A549 (cell line): ENCODE measurements around the gene SELENOI. TPM values are rescaled to one million over a fixed set of nuclear protein-coding genes. Genes with fewer than 3 reads are reported as not detected.

Experiments
- ATAC-seq, 2 experiments: fragments of 200-7000 bp in 1 of 2; fragments of >200 bp in 1 of 2; cut with Nextera tagmentation in 1 of 2; cut with Tn5 transposase in 1 of 2; 3 replicates each; pipeline versions ENCODE4 v1.8.0 to v1.9.1; 2018 to 2020; ENCODE audit warnings: mild to moderate bottlenecking in 1 of 2, moderate library complexity in 1 of 2
- CTCF ChIA-PET: fragments of 300-600 bp; sonication (Branson Sonifier 250); formaldehyde crosslinking; extraction: SDS; loops from one replicate; lab custom pipeline; 2021; ENCODE audit warnings: antibody characterized with exemption, inconsistent platforms; lab: Yijun Ruan, JAX
- POLR2A ChIA-PET: fragments of 350-600 bp; formaldehyde crosslinking; extraction: SDS; loops from one replicate; lab custom pipeline; 2021; ENCODE audit warnings: antibody characterized with exemption, inconsistent platforms; lab: Yijun Ruan, JAX
- DNase-seq, 2 experiments: peaks; one replicate each; pipeline versions ENCODE4 v3.0.0 to v3.0.0-alpha.2; 2011 to 2016; ENCODE audit warnings: low read depth in 1 of 2, low spot score in 1 of 2
- FAIRE-seq: peaks from 2 replicates; lab custom pipeline; 2011; peaks lifted over from hg19 to GRCh38; lab: Jason Lieb, UNC
- H3K27ac ChIP-seq, 2 experiments: fragments of >200 bp; sonication (Bioruptor Twin); formaldehyde crosslinking; 3 replicates each; pipeline ENCODE4 v1.5.1; 2016 to 2017
- H3K4me1 ChIP-seq: fragments of >200 bp; sonication (Bioruptor Twin); formaldehyde crosslinking; 3 replicates; pipeline ENCODE4 v1.6.1; 2016
- H3K4me2 ChIP-seq: fragments of >200 bp; sonication (Bioruptor Twin); formaldehyde crosslinking; 3 replicates; pipeline ENCODE4 v1.6.1; 2016
- H3K4me3 ChIP-seq: fragments of >200 bp; sonication (Bioruptor Twin); formaldehyde crosslinking; 3 replicates; pipeline ENCODE4 v1.5.1; 2016
- H3K9me3 ChIP-seq: fragments of >200 bp; sonication (Bioruptor Twin); formaldehyde crosslinking; 3 replicates; pipeline ENCODE4 v1.6.1; 2016
- ATOH8 ChIP-seq: fragments of 250-450 bp; sonication (Bioruptor Pico); IDR thresholded peaks from 2 replicates; pipeline ENCODE4 v1.5.0; 2020; ENCODE audit warnings: low read depth, mild to moderate bottlenecking, moderate library complexity
- CEBPB ChIP-seq, 2 experiments: fragments of >200 bp in 1 of 2; sonication (Bioruptor Twin) in 1 of 2; formaldehyde crosslinking in 1 of 2; IDR thresholded peaks; 2 replicates each; pipeline ENCODE4 v1.6.1; 2012 to 2016
- EHMT2 ChIP-seq: fragments of 200-600 bp; sonication (generic); IDR thresholded peaks from 2 replicates; pipeline ENCODE4 v1.6.1; 2016; ENCODE audit warnings: antibody characterized with exemption, low read depth, mild to moderate bottlenecking, moderate library complexity
- GATA3 ChIP-seq: IDR thresholded peaks from 2 replicates; pipeline ENCODE4 v1.6.1; 2012; ENCODE audit warnings: borderline replicate concordance
- HOXA7 ChIP-seq: fragments of 250-450 bp; sonication (Bioruptor Pico); IDR thresholded peaks from 2 replicates; pipeline ENCODE4 v1.5.0; 2020; ENCODE audit warnings: mild to moderate bottlenecking, moderate library complexity
- HOXB5 ChIP-seq: fragments of 250-450 bp; sonication (Bioruptor Pico); IDR thresholded peaks from 2 replicates; pipeline ENCODE4 v1.5.0; 2020; ENCODE audit warnings: mild to moderate bottlenecking, moderate library complexity
- JUNB ChIP-seq: fragments of >200 bp; sonication (Bioruptor Twin); formaldehyde crosslinking; IDR thresholded peaks from 2 replicates; pipeline ENCODE4 v1.6.1; 2016
- KDM1A ChIP-seq: fragments of 200-600 bp; sonication (generic); IDR thresholded peaks from 2 replicates; pipeline ENCODE4 v1.6.1; 2016; ENCODE audit warnings: low read depth, mild to moderate bottlenecking
- KDM5A ChIP-seq: fragments of 200-600 bp; sonication (generic); IDR thresholded peaks from 2 replicates; pipeline ENCODE4 v1.6.1; 2016; ENCODE audit warnings: antibody characterized with exemption, mild to moderate bottlenecking
- MAX ChIP-seq: IDR thresholded peaks from 2 replicates; pipeline ENCODE4 v1.6.1; 2012
- SMC3 ChIP-seq: fragments of >200 bp; sonication (Bioruptor Twin); formaldehyde crosslinking; IDR thresholded peaks from 3 replicates; pipeline ENCODE4 v1.6.1; 2018; ENCODE audit warnings: inconsistent platforms
- TFCP2L1 ChIP-seq: fragments of 250-450 bp; sonication (Bioruptor Pico); IDR thresholded peaks from 2 replicates; pipeline ENCODE4 v1.5.0; 2021; ENCODE audit warnings: mild to moderate bottlenecking
- TP53 ChIP-seq: fragments of 250-450 bp; sonication (Bioruptor Pico); IDR thresholded peaks from 2 replicates; pipeline ENCODE4 v1.5.0; 2021; ENCODE audit warnings: mild to moderate bottlenecking, moderate library complexity
- USF2 ChIP-seq: fragments of 450-650 bp; IDR thresholded peaks from 2 replicates; pipeline ENCODE4 v1.6.1; 2014; ENCODE audit warnings: antibody characterized with exemption
- ZFP36 ChIP-seq: fragments of 450-650 bp; IDR thresholded peaks from 2 replicates; pipeline ENCODE4 v1.6.1; 2014; ENCODE audit warnings: borderline replicate concordance; ENCODE audit not compliant: partially characterized antibody
- ZNF302 ChIP-seq: fragments of 250-450 bp; sonication (Bioruptor Pico); IDR thresholded peaks from 2 replicates; pipeline ENCODE4 v1.9.0; 2021; ENCODE audit warnings: inconsistent platforms, mild to moderate bottlenecking, moderate library complexity
- WGBS: methylation state at CpG from one replicate; pipeline ENCODE4 v1.1.6; 2017; ENCODE audit errors: missing lambda C conversion rate; 5-methylcytosine and 5-hydroxymethylcytosine counted together
- polyA plus RNA-seq, 4 experiments: library from polyadenylated mRNA; depleted of rRNA in 3 of 4; stranded (reverse); fragments of >200 nt; fragmentation: RNase III in 1 of 4; extraction: RNeasy Plus Mini Kit Qiagen cat#74134 plus additional on column Dnase treatment in 1 of 4; gene quantifications; 2 replicates in 3 of 4; 3 replicates in 1 of 4; pipeline ENCODE4 v1.2.3, GENCODE V29; 2011 to 2017
- TF ChIP-seq, protein P1 (sequence below): fragments of 200-600 bp; sonication (generic); IDR thresholded peaks from 2 replicates; pipeline ENCODE4 v1.6.1; 2016; ENCODE audit warnings: antibody characterized with exemption, mild to moderate bottlenecking, moderate library complexity
- TF ChIP-seq, protein P2 (sequence below): fragments of >200 bp; sonication (Bioruptor Twin); formaldehyde crosslinking; IDR thresholded peaks from 2 replicates; pipeline ENCODE4 v1.6.1; 2016
- TF ChIP-seq, protein P3 (sequence below): IDR thresholded peaks from 2 replicates; pipeline ENCODE4 v1.6.1; 2012

SELENOI gene
- polyA plus RNA-seq, 2 of the 4 experiments (the other 2 are of a cell fraction): 18.2 to 38.7 TPM

DNA sequence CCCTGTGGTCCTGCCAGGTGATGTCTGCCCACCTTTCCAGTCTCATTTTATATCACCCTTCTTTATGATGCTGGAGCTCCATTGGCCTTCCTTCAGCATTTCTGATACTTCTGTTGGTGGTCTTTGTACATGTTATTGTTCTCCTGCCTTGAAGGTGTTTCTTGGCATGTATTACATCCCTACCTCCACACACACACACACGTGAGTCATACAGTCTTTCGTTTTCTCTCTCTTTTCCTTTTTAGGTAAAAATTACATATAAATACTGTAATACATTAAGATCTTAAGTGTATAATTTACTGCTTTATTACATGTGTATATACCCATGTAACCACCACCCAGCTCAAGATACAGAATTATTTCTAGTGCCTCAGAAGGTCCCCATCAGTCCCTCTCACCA, 10.8 kb downstream of the SELENOI start:
- TF ChIP-seq, protein P1, sequence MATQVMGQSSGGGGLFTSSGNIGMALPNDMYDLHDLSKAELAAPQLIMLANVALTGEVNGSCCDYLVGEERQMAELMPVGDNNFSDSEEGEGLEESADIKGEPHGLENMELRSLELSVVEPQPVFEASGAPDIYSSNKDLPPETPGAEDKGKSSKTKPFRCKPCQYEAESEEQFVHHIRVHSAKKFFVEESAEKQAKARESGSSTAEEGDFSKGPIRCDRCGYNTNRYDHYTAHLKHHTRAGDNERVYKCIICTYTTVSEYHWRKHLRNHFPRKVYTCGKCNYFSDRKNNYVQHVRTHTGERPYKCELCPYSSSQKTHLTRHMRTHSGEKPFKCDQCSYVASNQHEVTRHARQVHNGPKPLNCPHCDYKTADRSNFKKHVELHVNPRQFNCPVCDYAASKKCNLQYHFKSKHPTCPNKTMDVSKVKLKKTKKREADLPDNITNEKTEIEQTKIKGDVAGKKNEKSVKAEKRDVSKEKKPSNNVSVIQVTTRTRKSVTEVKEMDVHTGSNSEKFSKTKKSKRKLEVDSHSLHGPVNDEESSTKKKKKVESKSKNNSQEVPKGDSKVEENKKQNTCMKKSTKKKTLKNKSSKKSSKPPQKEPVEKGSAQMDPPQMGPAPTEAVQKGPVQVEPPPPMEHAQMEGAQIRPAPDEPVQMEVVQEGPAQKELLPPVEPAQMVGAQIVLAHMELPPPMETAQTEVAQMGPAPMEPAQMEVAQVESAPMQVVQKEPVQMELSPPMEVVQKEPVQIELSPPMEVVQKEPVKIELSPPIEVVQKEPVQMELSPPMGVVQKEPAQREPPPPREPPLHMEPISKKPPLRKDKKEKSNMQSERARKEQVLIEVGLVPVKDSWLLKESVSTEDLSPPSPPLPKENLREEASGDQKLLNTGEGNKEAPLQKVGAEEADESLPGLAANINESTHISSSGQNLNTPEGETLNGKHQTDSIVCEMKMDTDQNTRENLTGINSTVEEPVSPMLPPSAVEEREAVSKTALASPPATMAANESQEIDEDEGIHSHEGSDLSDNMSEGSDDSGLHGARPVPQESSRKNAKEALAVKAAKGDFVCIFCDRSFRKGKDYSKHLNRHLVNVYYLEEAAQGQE: no peak
- TF ChIP-seq TFCP2L1 (CRISPR knock-in tag): no peak
- no peak for TF ChIP-seq MAX
- no peak for TF ChIP-seq ATOH8 (CRISPR knock-in tag)
- no peak for TF ChIP-seq KDM1A
- no peak for TF ChIP-seq USF2
- TF ChIP-seq CEBPB (IDR thresholded peaks at IDR 0.05): no peak
- no peak for TF ChIP-seq ZFP36
- no peak for TF ChIP-seq SMC3
- TF ChIP-seq, protein P2, sequence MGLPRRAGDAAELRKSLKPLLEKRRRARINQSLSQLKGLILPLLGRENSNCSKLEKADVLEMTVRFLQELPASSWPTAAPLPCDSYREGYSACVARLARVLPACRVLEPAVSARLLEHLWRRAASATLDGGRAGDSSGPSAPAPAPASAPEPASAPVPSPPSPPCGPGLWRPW: no peak
- TF ChIP-seq ZNF302 (CRISPR knock-in tag): no peak
- Histone ChIP-seq H3K4me2 (no peak overlapping the region), H3K9me3 (no peaks in the 10 kb centered on the region), H3K4me3 (no peak overlapping the region), H3K27ac (peak overlapping the region in 1 of 2 experiments; percentile 12; a peak in 1 of 6 replicates), H3K4me1 (peaks cover 45% of the 10 kb centered on the region)
- FAIRE-seq (no peak), ATAC-seq (no peak), DNase-seq (no peak)
- ChIA-PET POLR2A (no interaction called here), CTCF (interaction anchor here (0.7 to 1.6 kb wide), 3 partner anchors 10 to 147 kb away, joined by 3 to 5 read pairs (median 4); partner anchors contain the start of gene ADGRF3)
- 79% methylated on average over 2 of the region's 2 CpGs for WGBS

- CTCF ChIA-PET: interaction anchor here (1.0 to 1.5 kb wide), 2 partner anchors 13 to 35 kb away, joined by 4 read pairs; partner anchors contain the start of gene ADGRF3
- Histone ChIP-seq H3K27ac (no peak overlapping the region), H3K4me1 (peaks cover 30% of the 10 kb centered on the region), H3K4me2 (no peak overlapping the region)
- no peak for DNase-seq
- FAIRE-seq: no peak
- WGBS: 91% methylated on average over 4 of the region's 4 CpGs
- ATAC-seq: no peak
- TF ChIP-seq JUNB (no peak), HOXB5 (CRISPR knock-in tag) (no peak), KDM1A (no peak), EHMT2 (no peak), GATA3 (no peak), HOXA7 (CRISPR knock-in tag) (no peak), TP53 (CRISPR knock-in tag) (no peak), KDM5A (no peak)
- TF ChIP-seq, protein P1: no peak
- TF ChIP-seq, protein P3, sequence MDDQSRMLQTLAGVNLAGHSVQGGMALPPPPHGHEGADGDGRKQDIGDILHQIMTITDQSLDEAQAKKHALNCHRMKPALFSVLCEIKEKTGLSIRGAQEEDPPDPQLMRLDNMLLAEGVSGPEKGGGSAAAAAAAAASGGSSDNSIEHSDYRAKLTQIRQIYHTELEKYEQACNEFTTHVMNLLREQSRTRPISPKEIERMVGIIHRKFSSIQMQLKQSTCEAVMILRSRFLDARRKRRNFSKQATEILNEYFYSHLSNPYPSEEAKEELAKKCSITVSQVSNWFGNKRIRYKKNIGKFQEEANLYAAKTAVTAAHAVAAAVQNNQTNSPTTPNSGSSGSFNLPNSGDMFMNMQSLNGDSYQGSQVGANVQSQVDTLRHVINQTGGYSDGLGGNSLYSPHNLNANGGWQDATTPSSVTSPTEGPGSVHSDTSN: no peak
- TF ChIP-seq, all 56 proteins: peak for 0
- POLR2A ChIA-PET: no interaction called here
- Histone ChIP-seq H3K9me3 (no peaks in the 10 kb centered on the region), H3K4me3 (no peak overlapping the region)
Observed at GRCh38 chr2:26359886-26360473, 14.0 kb downstream of the SELENOI start.
